A172 (cell line): ENCODE measurements around the gene FADS2. TPM values are rescaled to one million over a fixed set of nuclear protein-coding genes. Genes with fewer than 3 reads are reported as not detected.

Experiments
- DNase-seq: peaks from one replicate; pipeline ENCODE4 v3.0.0-alpha.2; 2015; ENCODE audit warnings: low spot score
- total RNA-seq: library from RNA; depleted of rRNA; stranded (reverse); fragments of >200 nt; shearing (Covaris generic); gene quantifications from 2 replicates; pipeline ENCODE4 v1.2.3, GENCODE V29; 2014

FADS2 gene
- total RNA-seq, 1 experiment from 2014 or later: 151 TPM

DNA sequence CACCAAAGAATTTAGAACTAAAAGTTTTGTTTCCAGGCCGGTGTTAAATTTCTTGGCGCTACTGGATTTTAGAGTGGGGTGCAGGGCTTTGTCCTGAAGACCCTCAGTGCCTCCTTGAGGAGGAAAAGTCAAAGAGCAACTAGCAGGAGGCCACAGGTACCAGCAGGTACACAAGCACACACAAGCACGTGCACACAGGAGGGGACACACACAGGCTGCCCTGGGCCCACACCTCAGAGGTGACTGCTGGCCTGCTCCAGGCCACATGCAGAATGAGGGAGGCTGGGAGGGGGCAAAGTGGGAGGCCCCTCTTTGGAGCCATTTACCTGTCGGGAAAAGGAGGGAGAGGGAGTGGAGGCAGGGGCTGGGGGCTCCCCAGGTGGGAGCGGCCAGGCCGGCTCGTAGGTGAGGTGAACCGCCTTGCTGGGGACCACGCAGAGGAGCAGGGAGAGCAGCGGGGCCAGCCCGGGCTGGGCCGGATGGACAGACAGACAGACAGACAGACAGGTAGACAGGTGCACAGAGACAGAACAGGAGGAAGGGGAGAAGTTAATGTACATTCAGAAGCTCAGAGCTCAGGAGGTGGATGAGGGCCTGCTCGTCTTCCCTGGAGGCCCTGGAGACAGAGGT is 77.1 kb downstream of the FADS2 start:
- no peak for DNase-seq

DNA sequence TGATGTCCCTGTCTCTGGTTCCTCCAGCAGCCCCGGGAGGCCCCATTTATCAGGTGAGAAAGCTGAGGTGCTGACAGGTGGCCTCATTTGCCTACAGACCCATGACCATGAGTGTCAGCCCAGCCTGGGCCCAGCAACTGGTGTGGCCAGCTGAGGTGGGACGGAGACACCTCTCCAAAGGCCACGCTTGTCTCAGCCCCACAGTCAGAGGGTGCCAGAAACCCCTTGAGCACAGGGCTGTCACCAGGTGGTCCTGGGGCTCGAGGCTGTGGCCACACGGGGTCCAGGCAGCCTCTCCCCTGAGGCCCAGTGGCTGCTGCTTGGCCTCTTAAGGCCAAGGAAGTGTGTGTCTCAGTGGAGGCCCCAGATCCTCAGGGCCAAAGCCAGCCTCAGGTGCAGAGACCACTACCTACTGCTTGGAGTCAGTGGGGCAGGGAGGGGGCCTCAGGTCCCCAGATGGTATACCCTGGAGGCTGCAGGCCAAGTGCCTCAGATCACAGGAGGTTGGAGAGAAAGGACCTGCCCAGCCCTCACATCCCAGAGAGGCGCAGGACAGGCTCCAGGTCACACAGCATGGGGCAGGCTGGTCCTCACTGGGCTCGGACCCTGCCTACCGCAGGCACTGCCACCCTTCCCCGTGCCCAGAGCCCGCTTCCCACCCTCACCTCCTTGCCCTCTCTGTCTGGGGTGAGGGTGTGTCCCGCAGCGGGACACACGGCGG is 77.9 kb downstream of the FADS2 start:
- no peak for DNase-seq

DNA sequence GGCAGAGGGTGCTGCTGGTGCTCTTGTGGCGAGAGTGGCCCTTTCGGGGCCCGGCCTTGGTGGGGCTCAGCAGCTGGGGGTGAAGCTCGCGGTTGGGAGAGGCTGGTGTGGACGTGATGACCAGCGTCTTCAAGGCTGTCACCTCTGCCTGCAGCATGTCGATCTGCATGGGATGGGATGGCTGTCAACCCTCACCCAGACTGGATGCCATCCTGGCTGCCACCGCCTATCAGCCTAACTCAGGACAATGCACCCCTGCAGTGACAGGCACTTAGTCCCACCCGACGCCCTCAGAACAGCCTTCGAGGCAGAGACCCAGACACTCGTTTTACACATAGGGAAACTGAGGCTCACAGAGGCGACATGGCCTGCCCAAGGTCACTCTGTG is 78.4 kb downstream of the FADS2 start:
- DNase-seq: no peak

DNA sequence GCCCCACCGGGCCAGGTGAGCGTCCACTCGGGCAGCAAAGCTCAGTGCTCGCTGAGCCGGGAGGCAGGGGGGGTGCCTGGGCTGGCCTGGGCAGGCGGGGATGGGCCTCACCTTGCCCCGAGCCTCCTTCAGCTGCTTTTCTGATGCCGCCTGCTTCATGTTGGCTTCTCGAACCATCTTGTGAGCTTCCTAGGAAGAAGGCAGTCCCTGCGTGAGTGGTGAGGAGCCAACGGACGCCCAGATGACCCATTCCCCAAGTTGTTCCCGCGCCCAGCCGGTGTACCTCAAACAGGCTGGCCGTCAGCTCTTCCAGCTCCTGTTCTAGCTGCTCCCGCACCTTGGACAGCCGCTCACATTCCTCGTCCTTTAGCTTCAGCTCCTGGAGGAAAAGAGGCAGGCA is 79.2 kb downstream of the FADS2 start:
- no peak for DNase-seq

DNA sequence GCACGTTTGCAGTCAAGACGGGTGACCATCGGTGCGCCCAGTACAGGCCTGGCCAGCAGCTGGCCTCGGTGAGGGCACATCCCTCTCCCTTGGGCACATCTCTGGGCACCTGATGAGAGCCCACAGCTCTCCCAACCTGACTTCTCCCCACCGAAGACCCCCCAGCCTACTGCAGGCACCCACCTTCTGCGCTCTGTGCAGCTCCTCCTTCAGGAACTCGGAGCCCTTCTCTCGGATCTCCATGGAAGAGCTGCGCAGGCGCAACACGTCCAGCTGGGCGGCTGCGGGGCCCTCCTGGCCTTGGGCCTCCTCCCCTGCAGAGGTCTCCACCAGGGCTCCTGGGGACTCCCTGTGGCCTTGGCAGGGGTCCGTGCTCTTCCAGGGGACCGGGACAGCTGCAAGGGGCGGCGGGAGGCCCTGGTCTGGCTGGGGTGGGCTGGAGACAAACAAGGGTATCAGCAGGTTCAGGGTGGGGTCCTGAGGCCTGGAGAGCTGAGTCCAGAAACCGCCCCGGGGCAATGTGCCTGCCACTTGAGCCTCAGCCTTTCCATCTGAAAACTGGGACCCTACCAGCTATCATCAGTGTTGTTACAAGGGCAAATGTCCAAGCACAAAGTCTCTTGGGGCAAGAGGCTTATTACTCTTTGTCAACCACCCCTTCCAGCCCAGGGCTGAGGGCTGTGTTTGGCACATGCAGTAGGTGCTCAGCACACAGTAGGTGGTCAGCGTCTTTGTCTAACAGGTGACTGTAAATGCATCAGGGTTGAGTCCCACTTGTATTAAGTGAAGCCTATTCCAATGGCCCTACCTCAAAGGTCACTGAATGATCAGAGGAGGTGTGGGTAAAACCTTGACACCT is 80.0 kb downstream of the FADS2 start:
- DNase-seq: no peak

DNA sequence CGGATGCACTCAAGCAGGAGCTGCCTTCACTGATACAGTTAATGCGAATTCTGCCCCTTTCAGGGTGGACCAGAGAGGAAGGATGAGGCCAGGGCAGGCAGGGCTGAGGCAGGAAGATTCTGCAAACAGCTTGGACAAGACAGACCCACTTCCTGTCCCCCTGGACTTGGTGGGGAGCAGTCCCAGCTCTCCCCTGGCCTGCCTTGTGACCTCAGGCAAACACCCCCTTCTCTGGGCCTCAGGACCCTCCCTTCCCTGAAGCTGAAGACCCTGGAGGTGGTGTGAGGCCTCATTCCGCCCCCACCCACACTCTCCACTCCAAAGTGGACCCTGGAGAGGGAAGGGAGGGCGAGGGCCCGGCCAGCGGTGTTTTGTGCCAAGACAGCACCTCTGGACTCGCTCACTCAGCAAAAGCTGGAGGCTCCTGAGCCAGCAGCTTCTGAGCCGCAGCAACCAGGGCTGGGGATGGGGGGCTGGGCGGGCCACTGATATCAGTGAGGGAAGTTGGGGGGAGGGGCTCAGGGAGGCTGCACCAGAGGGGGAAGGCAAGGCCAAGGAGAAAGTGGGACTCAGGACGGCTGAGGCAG is 80.7 kb downstream of the FADS2 start:
- DNase-seq: no peak

DNA sequence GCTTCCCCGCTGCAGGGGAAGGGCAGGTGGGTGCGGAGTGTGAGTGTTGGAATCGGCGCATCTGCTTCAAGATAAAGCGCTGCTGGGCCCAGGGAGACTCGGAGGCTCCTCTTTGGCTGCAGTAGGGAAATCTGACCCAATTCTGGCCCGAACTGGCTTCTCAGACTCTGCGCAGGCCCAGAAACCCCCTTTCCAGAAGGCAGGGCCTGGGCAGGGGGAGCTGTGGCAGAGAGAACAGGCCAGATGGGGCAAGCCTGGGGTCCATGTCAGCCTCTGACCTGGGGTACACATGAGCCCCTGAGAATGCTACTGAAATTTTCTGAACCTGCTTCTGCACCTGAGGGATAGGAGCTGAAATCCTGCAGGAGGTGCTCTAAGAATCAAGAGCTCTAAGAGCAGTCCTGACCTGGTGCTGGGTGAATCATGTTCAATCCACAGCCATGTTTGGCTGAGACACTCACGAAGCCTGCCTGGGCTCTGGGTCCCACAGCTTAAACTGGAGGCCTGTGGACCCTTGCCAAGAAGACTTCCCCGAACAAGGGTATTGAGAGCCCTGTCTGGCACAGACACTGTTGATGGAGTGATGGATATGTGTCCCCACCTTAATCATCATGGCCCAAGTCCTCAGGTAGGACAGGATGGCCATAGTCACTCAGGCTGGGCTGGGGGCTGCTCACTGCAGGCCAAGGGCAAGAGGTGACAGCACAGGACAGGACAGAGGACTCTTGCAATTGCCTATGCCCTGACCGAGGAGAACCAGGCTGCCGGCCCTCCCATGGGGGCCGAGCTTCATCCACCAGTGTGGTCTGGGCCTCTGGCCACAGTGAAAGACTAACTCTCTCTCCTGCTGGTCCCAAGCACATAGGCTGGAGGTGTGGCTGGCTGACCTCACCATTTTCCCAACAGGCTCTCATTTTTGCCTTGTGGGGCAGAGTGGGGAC is 82.4 kb downstream of the FADS2 start:
- DNase-seq: no peak

DNA sequence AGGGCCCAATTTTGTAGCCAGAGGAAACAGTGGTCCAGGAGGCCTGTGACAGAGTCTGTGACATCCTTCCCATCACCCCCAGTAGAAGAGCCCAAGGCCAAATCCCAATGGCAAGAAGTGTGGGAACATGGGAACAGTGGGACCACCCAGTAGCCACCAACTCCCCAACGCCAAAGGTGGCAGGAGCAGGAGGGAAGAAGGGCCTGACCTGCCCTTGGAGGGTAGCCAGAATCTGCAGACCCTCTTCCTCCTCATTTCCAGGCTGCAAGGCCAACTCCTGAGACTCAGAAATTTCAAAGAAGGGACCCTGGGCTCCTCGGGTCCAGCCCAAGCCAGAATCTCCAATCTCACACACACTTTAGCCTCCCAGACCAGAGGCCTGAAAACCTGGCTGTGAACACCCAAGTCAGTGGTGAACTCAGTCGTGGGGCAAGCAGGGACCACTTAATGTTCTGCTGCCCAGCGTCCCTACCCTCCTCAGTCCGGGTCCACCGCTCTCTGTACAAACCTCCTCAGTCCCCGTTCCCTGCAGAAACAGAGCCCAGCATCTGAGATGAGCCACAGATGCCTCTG is 83.1 kb downstream of the FADS2 start:
- DNase-seq: no peak

DNA sequence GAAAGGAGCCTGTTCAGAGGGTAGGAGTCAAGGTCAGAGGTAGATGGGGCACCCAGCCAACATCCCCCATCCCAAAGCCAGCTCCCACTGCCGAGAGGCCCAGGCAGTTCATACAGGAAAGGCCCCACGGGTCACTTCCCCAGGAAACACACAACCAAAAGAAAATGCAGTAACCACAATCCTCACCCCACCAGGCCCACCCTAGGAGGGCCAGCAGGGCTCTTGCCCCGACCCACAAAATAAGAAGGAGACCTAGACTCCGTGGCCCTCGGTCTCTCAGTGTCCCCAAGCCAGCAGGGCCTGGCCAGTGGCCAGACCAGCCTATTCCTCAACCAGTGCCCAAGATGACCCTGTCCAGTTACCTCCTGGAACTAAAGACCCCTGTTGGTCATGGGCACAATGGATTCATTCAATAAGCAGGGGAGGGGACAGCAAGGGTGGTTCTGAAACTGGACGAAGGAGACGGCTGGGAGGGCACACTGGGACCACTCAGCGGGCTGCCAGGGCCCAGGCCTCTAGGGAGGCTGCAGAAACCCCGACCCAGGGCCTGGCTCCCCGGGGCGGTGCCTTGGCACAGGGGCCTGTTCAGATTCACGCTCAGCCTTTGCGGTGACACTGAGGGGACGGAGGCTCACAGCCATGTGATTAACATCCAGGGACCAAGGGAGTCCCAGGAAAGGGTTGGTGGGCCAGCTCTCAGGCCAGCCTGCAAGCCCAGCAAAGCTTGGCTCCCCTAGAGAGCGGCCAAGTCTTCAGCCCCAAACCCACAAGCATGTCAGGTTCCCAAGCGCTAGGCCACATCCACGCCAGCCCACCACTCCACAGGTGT is 83.8 kb downstream of the FADS2 start:
- no peak for DNase-seq

DNA sequence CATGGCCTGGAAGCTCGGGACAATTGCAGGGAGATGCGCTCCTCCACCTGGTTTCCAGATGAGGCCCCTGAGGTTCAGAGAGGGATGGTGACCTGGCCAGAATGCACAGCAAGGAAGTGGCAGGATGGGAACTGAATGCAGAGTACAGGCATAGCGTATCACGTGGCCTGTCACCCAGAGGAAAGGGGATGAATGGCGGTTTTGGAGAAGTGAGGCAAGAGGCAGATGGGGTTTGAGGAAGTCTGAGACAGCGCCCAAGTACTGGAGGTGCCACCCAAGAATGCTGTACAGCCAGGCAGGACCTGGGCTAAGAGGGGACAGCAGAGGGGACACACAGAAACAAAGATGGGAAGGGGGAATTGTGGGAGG is 84.4 kb downstream of the FADS2 start:
- no peak for DNase-seq

DNA sequence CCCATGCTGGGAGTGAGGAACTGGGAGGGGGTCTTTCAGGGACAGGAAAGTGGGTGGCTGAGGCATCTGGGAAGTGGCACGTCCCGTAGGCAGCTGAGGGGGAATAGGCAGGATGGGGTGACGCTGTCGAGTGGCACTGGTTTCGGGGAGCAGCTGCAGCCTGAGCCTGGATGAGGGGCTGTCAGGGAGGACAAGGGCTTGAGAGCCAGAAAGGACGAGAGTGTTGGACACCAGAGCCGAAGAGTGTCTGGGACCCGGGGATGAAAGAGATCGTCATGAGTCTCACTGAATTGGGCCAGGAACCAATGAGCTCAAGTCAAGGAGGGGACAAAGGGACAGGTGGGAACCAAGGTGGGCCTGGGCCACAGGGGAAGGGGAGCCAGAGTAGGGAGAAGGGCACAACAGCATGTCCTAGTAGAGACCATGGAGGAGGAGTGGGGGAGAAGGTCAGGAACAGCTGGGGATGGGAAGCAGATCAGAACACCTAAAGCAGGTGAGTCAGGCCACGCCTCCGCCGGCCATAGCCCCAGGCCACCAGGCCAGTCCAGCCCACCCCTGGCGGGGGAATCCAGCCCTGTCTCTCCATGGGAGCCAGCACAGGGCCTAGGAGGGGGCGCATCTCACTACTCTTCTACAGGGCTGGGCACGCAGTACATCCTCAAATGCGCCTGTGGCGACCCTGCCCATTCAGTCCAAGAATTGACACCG is 85.0 kb downstream of the FADS2 start:
- no peak for DNase-seq

DNA sequence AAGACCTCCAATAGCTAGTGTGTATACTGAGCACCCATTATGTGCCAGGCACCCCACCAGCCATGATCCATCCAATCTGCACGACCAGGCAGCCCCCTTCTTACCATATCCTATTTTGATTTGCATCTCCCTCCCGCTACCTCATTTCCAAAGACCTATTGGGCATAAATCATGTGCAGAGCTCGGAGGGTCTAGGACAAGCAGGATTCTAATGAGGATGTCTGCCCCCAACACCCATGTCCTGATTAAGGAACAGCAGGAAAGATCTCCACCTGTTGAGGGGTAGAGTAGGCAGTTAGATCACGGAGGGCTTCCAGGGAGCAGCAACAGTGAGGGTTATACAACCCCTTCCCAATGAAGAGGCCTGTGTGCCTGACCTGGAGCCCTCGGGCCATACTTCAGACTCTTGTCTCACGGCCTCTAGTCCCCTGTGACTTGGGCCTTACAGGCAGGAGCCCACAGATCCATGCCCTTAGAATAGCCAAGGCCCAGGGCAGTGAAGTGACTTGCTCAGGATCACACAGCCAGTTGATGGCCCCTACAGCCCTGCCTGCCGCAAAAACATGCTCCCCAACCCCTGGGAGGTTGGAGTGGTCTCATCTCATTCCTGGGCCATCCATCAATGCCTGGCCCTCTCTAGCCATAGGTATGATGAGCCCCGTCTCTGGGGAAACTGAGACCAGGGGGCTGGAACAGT is 85.7 kb downstream of the FADS2 start:
- no peak for DNase-seq

DNA sequence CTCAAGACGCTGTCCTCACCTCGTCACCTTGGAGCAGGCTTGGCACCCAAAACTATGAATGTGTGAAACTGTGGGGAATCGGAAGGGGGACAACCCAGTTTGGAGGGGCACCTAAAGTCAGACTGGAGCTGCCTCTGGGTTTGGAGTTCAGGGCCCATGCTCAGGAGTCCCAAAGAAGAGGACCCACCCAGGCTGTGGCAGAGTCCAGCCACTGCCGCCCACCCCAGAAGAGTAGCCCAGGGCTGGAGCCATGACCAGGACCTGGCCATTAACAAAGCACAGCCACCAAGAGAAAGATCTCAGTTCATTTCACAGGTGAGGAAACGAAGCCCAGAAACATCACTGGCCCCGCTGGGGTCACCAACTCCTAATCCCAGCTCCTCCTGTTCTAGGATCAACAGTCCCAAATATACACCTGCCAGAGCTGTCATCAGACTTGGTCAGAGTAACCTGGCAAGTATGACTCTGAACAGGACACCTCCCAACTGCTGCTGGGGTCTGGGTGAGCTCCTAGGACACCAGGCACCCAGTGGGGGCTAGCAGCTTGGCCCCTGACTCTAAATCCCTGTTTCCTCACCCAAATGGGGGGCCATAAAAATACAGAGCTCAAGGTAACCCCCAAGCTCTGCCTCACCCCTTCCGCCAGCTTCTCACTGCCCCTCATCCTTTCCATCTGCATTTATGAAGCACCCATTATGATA is 86.5 kb downstream of the FADS2 start:
- no peak for DNase-seq

DNA sequence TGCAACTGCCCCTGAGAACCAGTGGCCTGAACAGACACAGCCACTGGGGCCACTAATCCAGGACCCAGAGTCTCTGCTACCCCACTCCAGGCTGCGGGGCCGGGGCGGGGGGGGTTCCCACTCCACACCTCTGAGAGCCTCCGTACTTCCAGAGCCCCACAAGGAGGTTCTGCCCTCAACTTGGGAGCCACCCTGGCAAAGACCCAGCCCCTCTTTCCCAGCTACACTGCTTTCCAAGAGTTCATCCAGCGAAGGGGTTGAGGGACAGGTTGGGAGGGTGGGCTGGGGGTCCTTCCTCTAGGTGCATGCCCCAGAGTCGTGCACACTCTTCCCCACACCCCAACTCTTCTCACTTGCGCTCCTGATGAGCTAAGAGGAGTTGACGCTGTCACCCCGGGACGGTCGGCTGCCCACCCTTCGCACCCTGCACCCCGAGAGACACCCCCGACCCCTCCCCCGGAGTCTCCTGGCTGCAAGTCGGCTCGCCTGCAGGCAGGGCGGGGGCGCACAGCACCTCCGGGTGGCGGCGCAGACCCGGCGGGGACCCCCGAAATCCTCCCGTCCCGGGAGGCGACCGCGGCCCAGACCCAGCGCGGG is 88.7 kb downstream of the FADS2 start:
- no peak for DNase-seq
